ENCODE results near the gene LHX3. TPM values are rescaled to one million over a fixed set of nuclear protein-coding genes. Genes with fewer than 3 reads are reported as not detected.

The LHX3 gene
- total RNA-seq, result not detected in 2 replicates

DNA sequence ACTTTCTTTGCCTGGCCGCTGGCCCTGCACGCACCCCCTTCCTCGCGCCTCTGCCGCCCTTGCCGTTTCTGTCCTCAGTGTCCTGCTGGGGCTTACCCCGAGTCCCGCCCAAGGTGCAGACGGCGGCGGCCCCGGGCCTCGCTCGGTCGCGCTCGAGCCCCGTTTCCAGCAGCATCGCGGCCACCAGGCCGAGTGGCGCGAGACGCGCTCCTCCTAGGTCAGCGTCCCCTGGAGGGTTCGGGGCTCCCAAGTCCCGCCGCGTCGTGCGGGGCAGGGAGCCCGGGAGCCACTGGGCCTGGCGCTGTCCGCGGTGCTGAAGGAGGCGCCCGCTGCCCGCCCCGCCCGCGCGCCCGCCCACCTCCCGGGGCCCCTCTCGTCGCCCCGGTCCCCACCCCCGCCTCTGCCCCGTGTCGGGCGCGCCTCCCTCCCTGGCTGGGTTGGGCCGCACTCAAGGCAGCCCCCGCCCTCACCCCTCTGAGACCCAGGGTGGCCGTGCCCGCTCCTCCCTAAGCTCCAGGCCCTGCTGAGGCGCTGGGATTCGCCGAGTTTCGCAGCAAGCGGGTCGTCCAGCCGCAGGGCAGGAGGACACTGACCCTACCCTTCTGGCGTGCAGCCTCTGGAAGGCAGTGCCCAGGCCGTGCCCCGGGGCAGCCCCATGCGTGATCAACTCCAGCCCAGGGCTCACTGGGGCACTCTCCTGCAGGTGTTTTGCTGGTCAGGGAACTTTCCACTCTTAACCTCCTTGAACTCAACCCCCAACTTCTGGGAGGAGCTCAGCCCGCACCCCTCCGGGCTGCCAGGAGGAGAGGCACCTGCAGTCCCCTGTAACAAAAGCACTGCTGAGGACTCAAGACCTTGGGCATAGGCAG lies at the start of gene LHX3:
Gene LHX3, minus strand, starts transcription at position 291 of the 869 bp plus-strand sequence. Its CDS starts 116 bp downstream, at position 175.
- intact Hi-C loops (cut with micrococcal nuclease), result no loop called here
- no peaks in the 10 kb centered on the region for H3K9me3 Mint-ChIP-seq
- peak; percentile 80 for DNase-seq
- no peaks in the 10 kb centered on the region for H3K4me1 Mint-ChIP-seq
- H3K4me3 Mint-ChIP-seq, result no peak within 1 kb of the TSS
- H3K27ac Mint-ChIP-seq, result no peak within 1 kb of the TSS
- peaks cover 14% of the 10 kb centered on the region for H3K36me3 Mint-ChIP-seq (ENCODE audit: low read depth)
- peaks cover 27% of the 10 kb centered on the region for H3K27me3 Mint-ChIP-seq

DNA sequence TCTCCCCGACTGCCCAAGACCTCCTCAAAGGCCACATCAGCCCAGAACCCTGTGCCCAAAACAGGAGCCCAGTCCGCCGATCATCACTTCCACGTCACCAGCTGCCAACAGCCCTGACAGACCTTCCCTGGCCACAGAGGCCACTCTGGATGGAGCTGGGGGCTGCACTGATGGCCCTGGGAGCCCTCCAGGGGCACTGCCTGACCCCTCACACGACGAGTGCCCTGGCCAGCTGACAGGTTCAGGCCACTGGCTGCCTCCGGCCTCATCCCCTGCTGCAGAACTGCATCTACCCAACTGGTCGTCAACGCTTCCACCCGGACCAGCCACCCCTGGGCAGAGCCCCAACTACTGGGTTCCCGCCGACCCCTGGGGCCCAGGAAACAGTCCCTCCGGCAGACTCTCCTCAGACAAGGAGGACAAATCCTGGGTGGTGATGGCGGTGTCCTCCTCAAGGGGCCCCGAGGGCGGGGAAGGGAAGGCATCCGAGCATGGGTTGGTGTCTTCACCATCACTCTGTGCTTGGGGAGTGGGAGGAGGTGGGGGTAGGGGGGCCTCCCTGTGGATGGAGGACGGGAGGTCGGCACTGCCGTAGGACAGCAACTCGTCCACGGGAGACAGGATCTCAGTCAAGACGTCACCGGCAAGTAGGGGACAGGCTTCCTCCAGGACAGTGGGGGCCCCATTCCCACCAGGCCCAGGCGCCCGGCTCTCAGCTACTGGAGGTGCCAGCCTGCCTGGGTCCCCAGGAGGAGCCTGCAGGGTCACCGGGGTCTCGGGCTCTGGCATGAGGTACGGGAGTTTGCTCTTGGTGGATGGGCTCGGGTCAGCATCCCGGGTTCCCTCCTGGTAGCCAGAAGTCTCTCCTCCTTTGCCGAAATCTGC lies 48.6 kb upstream of the LHX3 start:
- no peak for DNase-seq
- Mint-ChIP-seq H3K4me3 (no peak overlapping the region), H3K27me3 (no peaks in the 10 kb centered on the region), H3K36me3 (ENCODE audit: low read depth) (no peaks in the 10 kb centered on the region), H3K9me3 (no peaks in the 10 kb centered on the region), H3K27ac (no peak overlapping the region), H3K4me1 (no peaks in the 10 kb centered on the region)
- intact Hi-C loops (cut with micrococcal nuclease), result no loop called here

DNA sequence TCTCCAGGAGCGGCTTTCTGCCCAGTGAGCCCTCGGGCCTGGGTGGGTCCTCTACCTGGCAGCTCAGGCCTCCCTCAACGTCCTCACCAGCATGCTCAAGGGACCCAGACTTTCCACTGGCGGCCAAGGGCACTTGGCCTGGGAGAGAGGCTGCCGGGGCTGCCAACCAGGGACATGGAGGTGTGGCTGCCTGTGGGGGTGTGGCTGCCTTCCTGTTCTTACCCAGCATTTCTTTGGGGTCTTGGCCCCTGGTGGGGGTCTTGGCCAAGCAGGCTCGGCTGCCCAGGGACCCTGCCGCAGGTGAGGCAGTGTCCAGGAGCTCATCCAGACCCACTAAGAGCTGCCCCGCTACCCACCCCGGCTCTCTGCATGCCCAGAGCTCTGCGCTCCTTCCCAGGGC lies 47.9 kb upstream of the LHX3 start:
- Mint-ChIP-seq H3K27me3 (no peaks in the 10 kb centered on the region), H3K4me3 (no peak overlapping the region), H3K27ac (no peak overlapping the region), H3K36me3 (ENCODE audit: low read depth) (no peaks in the 10 kb centered on the region), H3K9me3 (no peaks in the 10 kb centered on the region), H3K4me1 (no peaks in the 10 kb centered on the region)
- intact Hi-C loops (cut with micrococcal nuclease), result no loop called here
- no peak for DNase-seq

- intact Hi-C loops (cut with micrococcal nuclease), result no loop called here
- H3K36me3 Mint-ChIP-seq (ENCODE audit: low read depth), result no peaks in the 10 kb centered on the region
- peaks cover 4% of the 10 kb centered on the region for H3K27me3 Mint-ChIP-seq
- DNase-seq, result no peak
- H3K4me1 Mint-ChIP-seq, result no peaks in the 10 kb centered on the region
- H3K27ac Mint-ChIP-seq, result no peak overlapping the region
- H3K9me3 Mint-ChIP-seq, result no peaks in the 10 kb centered on the region
- no peak overlapping the region for H3K4me3 Mint-ChIP-seq
Observed at GRCh38 chr9:136252281-136252680, 47.4 kb upstream of the LHX3 start.

GRCh38 chr9:136251264-136252115 lies 46.6 kb upstream of the LHX3 start:
- Mint-ChIP-seq H3K27ac (no peak overlapping the region), H3K4me3 (no peak overlapping the region), H3K4me1 (no peaks in the 10 kb centered on the region), H3K36me3 (ENCODE audit: low read depth) (no peaks in the 10 kb centered on the region), H3K27me3 (peaks cover 4% of the 10 kb centered on the region), H3K9me3 (no peaks in the 10 kb centered on the region)
- DNase-seq, result no peak
- intact Hi-C loops (cut with micrococcal nuclease), result no loop called here

- DNase-seq, result no peak
- intact Hi-C loops (cut with micrococcal nuclease), result no loop called here
- H3K4me1 Mint-ChIP-seq, result peaks cover 4% of the 10 kb centered on the region
- no peaks in the 10 kb centered on the region for H3K36me3 Mint-ChIP-seq (ENCODE audit: low read depth)
- H3K9me3 Mint-ChIP-seq, result no peaks in the 10 kb centered on the region
- peaks cover 4% of the 10 kb centered on the region for H3K27me3 Mint-ChIP-seq
- H3K4me3 Mint-ChIP-seq, result no peak overlapping the region
- no peak overlapping the region for H3K27ac Mint-ChIP-seq
Observed at GRCh38 chr9:136250676-136251075, 45.7 kb upstream of the LHX3 start.

GRCh38 chr9:136249877-136250559 lies 45.1 kb upstream of the LHX3 start:
- no peak overlapping the region for H3K4me3 Mint-ChIP-seq
- H3K9me3 Mint-ChIP-seq, result no peaks in the 10 kb centered on the region
- intact Hi-C loops (cut with micrococcal nuclease), result loop anchor here (5.0 to 10.0 kb wide), 2 partner anchors 162 to 285 kb away; partner anchors contain the start of genes ENTR1, PMPCA and UBAC1

GRCh38 chr9:136248951-136249876 lies 44.3 kb upstream of the LHX3 start:
- H3K36me3 Mint-ChIP-seq (ENCODE audit: low read depth), result peaks cover 4% of the 10 kb centered on the region
- DNase-seq, result no peak
- H3K27me3 Mint-ChIP-seq, result peaks cover 4% of the 10 kb centered on the region
- no peak overlapping the region for H3K27ac Mint-ChIP-seq
- intact Hi-C loops (cut with micrococcal nuclease), result loop anchor here (5.0 to 10.0 kb wide), 2 partner anchors 163 to 284 kb away; partner anchors contain the start of genes ENTR1, PMPCA and UBAC1
- H3K4me3 Mint-ChIP-seq, result no peak overlapping the region
- H3K9me3 Mint-ChIP-seq, result no peaks in the 10 kb centered on the region
- H3K4me1 Mint-ChIP-seq, result peaks cover 13% of the 10 kb centered on the region

More at GRCh38 chr9:136249877-136250559, 45.1 kb upstream of the LHX3 start:
- Mint-ChIP-seq H3K27ac (no peak overlapping the region), H3K4me1 (peaks cover 5% of the 10 kb centered on the region), H3K27me3 (peaks cover 4% of the 10 kb centered on the region), H3K36me3 (ENCODE audit: low read depth) (no peaks in the 10 kb centered on the region)
- DNase-seq, result no peak

- no peak overlapping the region for H3K27ac Mint-ChIP-seq
- H3K27me3 Mint-ChIP-seq, result peaks cover 4% of the 10 kb centered on the region
- H3K9me3 Mint-ChIP-seq, result no peaks in the 10 kb centered on the region
- intact Hi-C loops (cut with micrococcal nuclease), result loop anchor here (5.0 to 10.0 kb wide), 2 partner anchors 164 to 283 kb away; partner anchors contain the start of genes ENTR1, PMPCA and UBAC1
- peaks cover 8% of the 10 kb centered on the region for H3K36me3 Mint-ChIP-seq (ENCODE audit: low read depth)
- H3K4me3 Mint-ChIP-seq, result no peak overlapping the region
- DNase-seq, result no peak
- peaks cover 24% of the 10 kb centered on the region for H3K4me1 Mint-ChIP-seq
Observed at GRCh38 chr9:136247947-136248637, 43.2 kb upstream of the LHX3 start.

DNA sequence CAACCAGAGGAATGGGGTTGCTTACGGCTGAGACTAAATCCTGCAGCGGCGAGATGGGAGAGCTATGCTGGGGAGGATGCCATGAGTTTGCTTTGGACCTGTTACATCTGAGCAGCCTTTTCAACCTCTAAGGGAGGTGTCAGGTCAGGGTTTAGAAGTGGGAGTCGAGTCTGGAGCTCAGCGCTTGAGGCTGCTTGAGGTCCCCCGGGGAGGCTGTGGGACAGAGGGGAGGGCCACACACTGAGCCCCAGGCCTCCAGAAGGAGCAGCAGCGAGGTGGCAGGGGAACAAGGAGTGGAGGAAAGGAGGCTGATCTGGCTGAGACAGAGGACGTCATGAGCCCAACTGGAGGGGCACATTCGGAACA lies 42.6 kb upstream of the LHX3 start:
- DNase-seq, result no peak
- H3K27me3 Mint-ChIP-seq, result peaks cover 4% of the 10 kb centered on the region
- intact Hi-C loops (cut with micrococcal nuclease), result loop anchor here (5.0 to 10.0 kb wide), 2 partner anchors 165 to 283 kb away; partner anchors contain the start of genes ENTR1, PMPCA and UBAC1
- H3K36me3 Mint-ChIP-seq (ENCODE audit: low read depth), result peaks cover 8% of the 10 kb centered on the region
- peaks cover 28% of the 10 kb centered on the region for H3K4me1 Mint-ChIP-seq
- H3K4me3 Mint-ChIP-seq, result no peak overlapping the region
- H3K27ac Mint-ChIP-seq, result no peak overlapping the region
- no peaks in the 10 kb centered on the region for H3K9me3 Mint-ChIP-seq

DNA sequence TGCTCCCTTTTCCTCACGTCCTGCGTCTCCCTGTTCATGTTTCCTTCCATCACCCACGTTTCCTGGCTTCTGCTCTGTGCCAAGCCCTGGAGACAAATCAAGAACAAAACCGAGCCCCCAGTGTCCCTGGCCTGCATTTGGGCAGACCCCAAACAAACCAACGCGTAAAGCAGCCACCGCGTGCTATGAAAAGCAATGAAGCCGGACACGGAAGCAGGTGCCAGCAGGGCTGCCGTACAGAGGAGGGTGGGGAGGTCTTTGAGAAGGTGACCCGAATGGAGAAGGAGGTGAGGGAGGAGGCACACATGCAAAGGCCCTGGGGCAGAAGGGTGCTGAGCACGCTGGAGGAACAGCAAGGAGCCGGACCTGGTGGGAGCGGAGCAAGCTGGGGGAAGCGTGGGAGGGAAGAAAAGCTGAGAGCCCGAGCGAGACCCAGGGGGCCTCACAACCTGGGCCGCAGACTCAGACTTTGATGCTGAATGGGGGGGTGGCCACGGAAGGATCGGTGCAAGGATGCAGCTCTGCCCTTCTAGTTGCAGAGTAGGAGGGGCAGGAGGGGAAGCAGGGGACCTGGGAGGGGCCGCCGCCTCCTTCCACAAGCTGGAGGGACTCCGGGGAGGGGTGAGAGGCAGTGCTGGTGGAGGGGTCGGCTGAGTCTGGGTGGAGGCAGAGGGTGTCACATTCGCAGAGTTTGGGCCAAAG lies 42.1 kb upstream of the LHX3 start:
- intact Hi-C loops (cut with micrococcal nuclease), result loop anchor here (5.0 to 10.0 kb wide), 2 partner anchors 165 to 282 kb away; partner anchors contain the start of genes ENTR1, PMPCA and UBAC1
- H3K4me1 Mint-ChIP-seq, result peaks cover 29% of the 10 kb centered on the region
- H3K27ac Mint-ChIP-seq, result no peak overlapping the region
- DNase-seq, result no peak
- H3K27me3 Mint-ChIP-seq, result peaks cover 4% of the 10 kb centered on the region
- no peak overlapping the region for H3K4me3 Mint-ChIP-seq
- H3K9me3 Mint-ChIP-seq, result no peaks in the 10 kb centered on the region
- peaks cover 8% of the 10 kb centered on the region for H3K36me3 Mint-ChIP-seq (ENCODE audit: low read depth)

Measured in activated CD4-positive, alpha-beta T cell treated with anti-CD3 and anti-CD28 coated beads, Interleukin-2, amount 10 ng/mL, durations not matched to agents 24 days and 14 days (primary cell).